BE2C (cell line): ENCODE results near the gene SHBG.
"Not testable (repeated sequence)": the region's sequence is repeated elsewhere in the genome, so short reads cannot be mapped to it uniquely, and the experiment has no call there.

ENCODE experiments used
- DNase-seq: peaks from one replicate; pipeline ENCODE4 v3.0.0-alpha.2; 2020
- H3K27me3 ChIP-seq: fragments of 250-450 bp; sonication (Bioruptor Pico); 2 replicates; pipeline ENCODE4 v1.5.1; 2020; ENCODE audit warnings: mild to moderate bottlenecking
- H3K36me3 ChIP-seq: fragments of 250-450 bp; sonication (Bioruptor Pico); 2 replicates; pipeline ENCODE4 v1.5.1; 2020; ENCODE audit warnings: mild to moderate bottlenecking
- H3K4me1 ChIP-seq: fragments of 250-450 bp; sonication (Bioruptor Pico); 2 replicates; pipeline ENCODE4 v1.5.1; 2020
- H3K4me3 ChIP-seq: 2 replicates; pipeline ENCODE4 v1.5.1; 2011; ENCODE audit warnings: low read depth, low read length
- H3K9me3 ChIP-seq: fragments of 250-450 bp; sonication (Bioruptor Pico); 2 replicates; pipeline ENCODE4 v1.5.1; 2020
- TF ChIP-seq, protein P1 (sequence below): IDR thresholded peaks from 2 replicates; pipeline ENCODE4 v1.5.1; 2012; ENCODE audit warnings: mild to moderate bottlenecking, low read depth, low read length

Gene SHBG

DNA sequence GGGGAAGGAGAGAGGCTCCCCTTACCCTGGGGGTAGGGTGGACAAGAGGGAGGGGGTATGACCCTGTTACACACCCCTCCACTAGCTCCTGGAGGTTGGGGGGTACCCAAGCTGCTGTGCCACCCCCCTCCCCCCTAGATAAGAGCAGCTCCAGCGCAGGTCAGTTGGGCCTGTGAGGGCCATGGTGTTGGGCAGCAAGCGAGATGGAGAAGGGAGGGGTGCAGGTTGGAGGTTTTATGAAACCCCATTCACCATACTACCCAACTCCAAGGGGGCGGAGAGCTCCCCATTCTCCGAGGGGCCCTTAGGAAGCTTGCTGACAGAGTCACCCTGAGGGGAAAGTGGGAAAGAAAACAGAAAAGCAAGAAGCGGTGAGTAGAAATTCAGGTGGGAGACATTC lies 38.3 kb upstream of the SHBG start:
- TF ChIP-seq, protein P1, sequence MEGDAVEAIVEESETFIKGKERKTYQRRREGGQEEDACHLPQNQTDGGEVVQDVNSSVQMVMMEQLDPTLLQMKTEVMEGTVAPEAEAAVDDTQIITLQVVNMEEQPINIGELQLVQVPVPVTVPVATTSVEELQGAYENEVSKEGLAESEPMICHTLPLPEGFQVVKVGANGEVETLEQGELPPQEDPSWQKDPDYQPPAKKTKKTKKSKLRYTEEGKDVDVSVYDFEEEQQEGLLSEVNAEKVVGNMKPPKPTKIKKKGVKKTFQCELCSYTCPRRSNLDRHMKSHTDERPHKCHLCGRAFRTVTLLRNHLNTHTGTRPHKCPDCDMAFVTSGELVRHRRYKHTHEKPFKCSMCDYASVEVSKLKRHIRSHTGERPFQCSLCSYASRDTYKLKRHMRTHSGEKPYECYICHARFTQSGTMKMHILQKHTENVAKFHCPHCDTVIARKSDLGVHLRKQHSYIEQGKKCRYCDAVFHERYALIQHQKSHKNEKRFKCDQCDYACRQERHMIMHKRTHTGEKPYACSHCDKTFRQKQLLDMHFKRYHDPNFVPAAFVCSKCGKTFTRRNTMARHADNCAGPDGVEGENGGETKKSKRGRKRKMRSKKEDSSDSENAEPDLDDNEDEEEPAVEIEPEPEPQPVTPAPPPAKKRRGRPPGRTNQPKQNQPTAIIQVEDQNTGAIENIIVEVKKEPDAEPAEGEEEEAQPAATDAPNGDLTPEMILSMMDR: no peak
- H3K4me3 ChIP-seq: no peak overlapping the region
- no peaks in the 10 kb centered on the region for H3K9me3 ChIP-seq
- peaks cover 6% of the 10 kb centered on the region; the same call in 1 of the 2 replicates for H3K4me1 ChIP-seq
- no peaks in the 10 kb centered on the region for H3K27me3 ChIP-seq
- H3K36me3 ChIP-seq: peaks cover 35% of the 10 kb centered on the region
- DNase-seq: no peak

DNA sequence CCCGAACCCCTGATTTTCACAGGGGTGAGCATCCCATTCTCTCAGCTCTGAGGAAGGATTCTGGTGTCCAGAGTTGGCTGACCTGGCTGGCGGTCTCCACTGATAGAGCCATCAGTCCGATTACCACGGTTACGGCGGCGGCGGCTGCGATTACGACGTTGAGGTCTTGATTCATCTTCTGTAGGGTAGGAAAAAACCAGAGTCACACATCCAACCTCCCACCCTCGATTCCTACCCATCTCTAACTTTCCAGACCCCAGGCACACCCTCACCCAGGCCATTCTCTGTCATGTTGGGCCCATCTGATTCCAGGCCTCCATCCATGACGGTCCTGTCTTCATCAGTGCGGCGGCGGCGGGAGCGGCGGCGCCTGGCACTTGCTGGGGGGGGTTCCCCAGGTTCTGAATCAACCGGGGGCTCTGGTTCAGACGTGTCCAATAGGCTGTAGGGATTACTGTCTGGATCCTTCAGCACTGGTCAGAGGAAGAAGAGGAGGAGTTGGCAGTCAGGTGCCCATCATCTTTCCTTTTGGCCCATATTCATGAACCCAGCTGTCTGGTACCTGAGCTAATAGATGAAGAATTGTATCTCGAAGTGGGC lies 37.4 kb upstream of the SHBG start:
- H3K9me3 ChIP-seq: no peaks in the 10 kb centered on the region
- no peak overlapping the region for H3K4me3 ChIP-seq
- DNase-seq: no peak
- TF ChIP-seq, protein P1: no peak
- H3K36me3 ChIP-seq: peaks cover 30% of the 10 kb centered on the region
- H3K4me1 ChIP-seq: peaks cover 6% of the 10 kb centered on the region; the same call in 1 of the 2 replicates
- H3K27me3 ChIP-seq: no peaks in the 10 kb centered on the region

DNA sequence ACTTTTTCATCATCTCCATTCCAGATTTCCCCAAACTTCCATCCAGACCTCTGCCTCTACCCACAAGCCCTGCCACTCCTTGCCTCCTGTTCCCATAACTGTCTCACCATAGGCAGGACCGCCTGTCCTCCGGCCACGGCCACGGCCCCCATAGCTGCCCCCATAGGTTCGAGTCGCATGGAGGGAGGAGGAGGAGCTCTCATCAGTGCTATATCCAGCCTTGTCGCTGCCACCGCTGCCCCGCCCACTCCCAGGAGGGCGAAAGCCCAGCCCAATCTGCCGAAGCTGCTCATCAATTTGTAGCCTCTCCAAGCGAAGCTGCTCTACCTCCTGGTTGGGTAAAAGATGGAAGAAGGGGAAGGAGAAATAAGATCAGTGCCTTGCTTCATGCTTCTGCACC lies 36.6 kb upstream of the SHBG start:
- no peaks in the 10 kb centered on the region for H3K9me3 ChIP-seq
- H3K4me3 ChIP-seq: no peak overlapping the region
- TF ChIP-seq, protein P1: no peak
- H3K36me3 ChIP-seq: peaks cover 30% of the 10 kb centered on the region
- DNase-seq: no peak
- H3K27me3 ChIP-seq: no peaks in the 10 kb centered on the region
- peaks cover 6% of the 10 kb centered on the region; the same call in 1 of the 2 replicates for H3K4me1 ChIP-seq

DNA sequence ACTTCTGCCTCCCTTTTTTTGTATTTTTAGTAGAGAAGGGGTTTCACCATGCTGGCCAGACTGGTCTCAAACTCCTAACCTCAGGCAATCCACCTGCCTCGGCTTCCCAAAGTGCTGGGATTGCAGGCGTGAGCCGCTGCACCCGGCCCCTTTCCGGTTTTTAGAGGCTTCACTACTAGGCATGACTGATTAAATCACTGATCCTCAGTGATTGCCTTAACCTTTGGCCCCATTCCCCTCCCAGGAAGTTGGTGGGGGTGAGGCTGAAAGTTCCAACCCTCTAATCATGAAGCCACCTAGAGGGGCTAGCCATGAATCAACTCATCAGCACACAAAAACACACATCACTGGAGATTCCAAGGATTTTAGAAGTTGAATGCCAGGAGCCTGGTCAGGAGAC lies 32.4 kb upstream of the SHBG start:
- H3K27me3 ChIP-seq: not testable (repeated sequence)
- peaks cover 29% of the 10 kb centered on the region for H3K36me3 ChIP-seq

DNA sequence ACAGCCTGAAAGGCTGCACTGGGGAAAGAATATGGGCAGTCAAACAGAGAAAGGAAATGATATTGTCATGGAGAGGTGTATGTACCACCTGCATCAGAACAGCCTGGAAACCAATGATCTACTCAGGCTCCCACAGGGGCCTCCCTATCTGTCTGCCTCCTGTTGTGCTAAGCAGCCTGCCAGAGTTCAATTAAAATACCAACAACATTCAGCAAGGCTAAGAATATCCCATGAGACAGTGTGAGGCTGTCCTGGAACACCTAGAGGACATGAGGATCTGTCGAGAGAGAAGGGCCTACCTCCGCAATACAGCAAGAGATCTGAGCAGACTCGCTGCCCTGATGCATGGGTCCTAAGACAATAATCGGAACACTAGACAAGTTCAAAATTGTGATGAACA lies 23.7 kb upstream of the SHBG start:
- Histone ChIP-seq H3K36me3 (no peaks in the 10 kb centered on the region; the same call in 1 of the 2 replicates), H3K4me3 (no peak overlapping the region), H3K9me3 (no peaks in the 10 kb centered on the region), H3K4me1 (no peaks in the 10 kb centered on the region), H3K27me3 (no peaks in the 10 kb centered on the region)
- no peak for DNase-seq
- TF ChIP-seq, protein P1: no peak

More for the DNA sequence above, 32.4 kb upstream of the SHBG start:
- not testable (repeated sequence) for H3K4me3 ChIP-seq, H3K4me1 ChIP-seq, DNase-seq, H3K9me3 ChIP-seq

DNA sequence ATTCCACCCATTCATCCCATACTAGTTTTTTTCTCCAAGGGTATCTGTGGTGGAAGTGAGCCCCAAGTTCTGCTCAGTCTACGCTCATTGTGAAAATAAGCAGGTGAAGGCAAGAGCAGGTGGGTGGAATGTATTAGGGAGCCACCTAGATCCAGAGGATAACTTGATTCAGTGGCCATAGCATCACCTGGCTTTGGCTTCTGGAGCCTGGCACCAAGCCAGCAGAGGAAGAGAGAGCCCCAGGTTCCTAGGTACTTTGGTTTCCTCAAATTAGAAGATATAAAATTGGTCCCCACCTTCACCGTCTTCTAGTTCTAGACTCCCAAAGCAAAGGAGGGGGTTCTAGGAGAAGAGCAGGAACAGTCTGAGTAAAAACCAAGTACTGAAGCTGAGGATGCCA lies 19.3 kb upstream of the SHBG start:
- no peaks in the 10 kb centered on the region for H3K9me3 ChIP-seq
- no peaks in the 10 kb centered on the region for H3K36me3 ChIP-seq
- no peak for DNase-seq
- no peaks in the 10 kb centered on the region for H3K27me3 ChIP-seq
- TF ChIP-seq, protein P1: no peak
- H3K4me1 ChIP-seq: no peaks in the 10 kb centered on the region
- no peak overlapping the region for H3K4me3 ChIP-seq
